HG02852 (cell line): ENCODE results near the gene E2F8.

Experiments used
- ATAC-seq: cut with Tn5 transposase; IDR thresholded peaks from one replicate; pipeline ENCODE4 v1.9.1; 2021; ENCODE audit warnings: mild to moderate bottlenecking, moderate library complexity; ENCODE audit not compliant: unreplicated experiment

Gene E2F8

DNA sequence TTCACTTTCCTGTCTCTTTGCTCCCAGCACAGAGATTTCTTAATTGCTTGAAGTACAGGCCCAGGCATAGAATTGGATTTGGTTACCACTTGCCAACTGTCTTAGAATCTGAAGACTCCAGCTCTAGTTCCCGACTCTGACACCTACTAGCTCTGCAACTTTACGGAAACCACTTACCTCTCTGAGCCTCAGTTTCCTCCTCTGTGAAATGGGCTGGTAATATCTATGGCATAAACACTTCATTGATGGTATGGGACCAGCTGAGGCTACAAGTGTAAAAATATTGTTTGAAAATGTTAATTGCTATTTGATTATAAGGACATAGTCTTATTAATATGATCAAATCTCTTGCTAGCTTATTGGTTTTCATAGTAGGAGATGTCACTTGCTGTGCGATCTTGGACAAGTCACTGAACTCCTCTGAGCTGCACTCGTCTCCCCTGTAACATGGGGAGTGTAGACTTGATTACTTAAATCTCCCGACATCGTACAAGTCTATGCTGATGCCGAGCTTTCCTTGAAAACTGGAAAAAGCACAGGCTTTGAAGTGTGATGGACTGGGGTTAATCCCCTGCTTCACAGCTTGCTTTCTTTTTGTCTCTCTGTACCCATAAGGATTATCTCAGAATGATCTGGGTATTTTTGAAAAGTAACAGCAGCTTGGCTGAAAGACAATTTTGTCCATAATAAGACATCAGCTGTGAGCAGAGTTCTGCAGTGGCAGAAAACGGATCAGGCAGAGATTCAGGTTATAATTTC lies 11.8 kb upstream of the E2F8 start:
- no peak for ATAC-seq

DNA sequence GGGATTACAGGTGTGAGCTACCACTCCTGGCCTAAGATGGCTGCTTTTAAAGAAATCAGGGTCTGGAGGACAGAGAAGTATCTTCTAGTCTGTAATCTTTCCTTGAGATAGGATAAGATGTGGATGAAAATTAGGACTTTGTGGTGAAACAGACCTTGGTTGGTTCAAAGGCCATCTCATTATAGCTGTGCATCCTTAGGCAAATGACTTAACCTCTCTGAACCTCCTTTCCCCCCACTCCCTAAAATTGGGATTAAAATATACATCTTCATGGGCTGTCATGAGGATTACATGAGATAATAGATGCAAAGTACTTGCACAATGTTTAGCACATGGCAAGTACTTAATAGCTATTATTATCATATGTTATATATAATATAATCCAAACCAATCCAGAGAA lies 10.8 kb upstream of the E2F8 start:
- no peak for ATAC-seq

DNA sequence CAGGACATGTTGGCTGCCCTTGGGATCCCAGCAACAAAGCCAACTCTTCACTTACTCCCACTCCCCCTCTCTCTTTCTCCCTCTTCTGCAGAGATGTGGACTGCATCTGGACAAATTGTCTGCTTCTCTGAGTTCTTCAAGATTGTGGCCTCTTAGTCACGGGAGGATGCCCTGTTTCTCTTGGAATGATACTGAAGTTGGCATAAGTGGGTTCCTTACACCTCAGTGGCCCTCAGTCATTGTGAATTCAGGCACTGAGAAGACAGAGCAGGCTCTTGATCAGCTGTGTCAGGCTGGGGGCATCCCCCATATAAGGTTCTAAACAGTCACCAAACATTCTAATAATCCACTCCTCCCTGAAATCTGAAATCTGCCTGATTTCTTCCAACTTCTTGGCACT lies 6.1 kb upstream of the E2F8 start:
- no peak for ATAC-seq

DNA sequence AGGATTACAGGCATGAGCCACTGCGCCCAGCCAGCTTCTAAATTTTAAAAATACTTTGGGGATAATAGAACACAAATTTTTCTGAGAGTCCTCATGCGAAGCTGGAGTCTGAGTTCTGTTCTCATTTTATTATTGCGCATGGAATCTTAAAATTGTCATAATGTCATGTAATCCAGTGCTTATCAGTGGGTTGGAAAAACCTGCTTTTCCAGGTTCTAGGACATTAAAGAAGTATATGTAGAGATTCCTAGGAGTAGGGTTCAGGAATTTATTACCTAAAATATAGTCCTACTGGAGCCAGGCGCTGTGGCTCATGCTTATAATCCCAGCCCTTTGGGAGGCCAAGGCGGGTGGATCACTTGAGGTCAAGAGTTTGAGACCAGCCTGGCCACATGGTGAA lies 4.6 kb upstream of the E2F8 start:
- ATAC-seq, result no peak

DNA sequence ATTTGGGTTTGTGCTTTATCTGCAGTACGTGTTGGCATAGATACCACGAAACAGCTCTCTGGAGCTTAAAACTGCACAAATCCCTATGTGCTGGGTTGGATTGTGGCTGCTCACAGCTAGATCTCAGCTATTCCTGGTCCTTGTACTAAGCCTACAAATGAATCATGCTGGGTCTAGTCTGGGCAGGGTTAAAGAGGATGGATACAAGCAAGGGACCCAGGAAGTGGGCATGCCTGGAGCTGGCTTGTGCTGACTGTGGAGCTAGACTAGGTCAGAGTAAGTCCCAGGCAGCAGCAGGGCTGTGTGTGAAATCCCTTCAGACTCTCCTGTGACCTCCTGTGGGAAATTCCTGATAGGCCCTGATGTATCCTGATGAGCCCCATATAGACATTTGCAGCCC lies 3.9 kb upstream of the E2F8 start:
- no peak for ATAC-seq

DNA sequence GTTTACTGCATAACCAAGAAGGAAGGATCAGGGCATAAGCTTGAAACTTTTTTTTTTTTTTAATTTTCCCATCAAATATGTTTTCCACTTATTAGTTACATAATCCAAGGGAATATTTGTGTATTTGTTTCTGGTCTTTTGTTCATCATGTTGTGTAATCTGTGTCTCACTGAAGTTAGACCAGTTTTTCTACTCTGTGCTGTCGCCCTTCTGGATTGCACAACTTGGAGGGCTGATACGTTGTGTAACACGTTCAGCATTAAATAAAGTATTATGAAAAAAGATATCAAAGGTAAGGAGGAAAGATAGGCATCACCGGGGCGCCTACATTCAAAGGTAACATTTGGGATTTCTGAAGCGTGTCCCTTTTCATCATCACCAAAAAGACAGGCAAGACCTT lies 3.3 kb upstream of the E2F8 start:
- no peak for ATAC-seq

DNA sequence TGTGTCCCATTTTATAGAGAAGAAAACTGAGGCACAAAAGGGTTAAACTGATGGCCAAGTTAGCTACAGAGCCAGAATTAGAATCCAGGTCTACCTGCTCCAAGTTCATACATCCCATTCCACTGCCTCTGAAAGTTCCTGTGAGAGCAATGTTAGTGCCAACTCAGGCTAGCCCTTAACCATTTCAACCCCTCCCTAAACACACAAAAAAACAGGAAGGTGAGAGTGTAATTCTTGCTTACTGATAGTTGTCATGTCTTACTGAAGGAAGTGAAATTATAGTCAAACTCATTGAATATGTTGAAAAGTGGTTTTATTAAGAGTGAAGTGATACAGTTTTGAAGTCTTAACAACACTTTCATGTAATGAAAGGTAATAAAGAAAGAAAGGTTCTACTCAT lies 2.9 kb upstream of the E2F8 start:
- ATAC-seq, result no peak

DNA sequence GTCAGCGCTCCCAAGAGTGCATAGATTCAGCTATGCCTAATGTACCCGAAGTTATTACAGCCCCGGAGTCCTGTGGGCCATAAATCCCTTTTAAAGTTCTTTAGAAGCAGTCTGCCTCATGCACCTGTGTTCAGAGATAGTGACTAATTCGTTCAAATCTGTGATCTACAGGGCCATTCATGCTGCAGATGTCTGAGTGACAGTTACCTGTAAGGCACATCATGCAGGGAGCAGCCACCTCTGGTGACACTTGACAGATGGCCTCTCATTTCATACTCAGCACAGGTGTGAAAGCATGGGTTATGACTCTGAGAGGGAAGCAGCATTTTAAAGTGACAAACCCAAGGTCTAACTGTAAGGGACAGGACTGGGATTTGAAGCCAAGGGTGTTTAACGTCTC lies 2.4 kb upstream of the E2F8 start:
- no peak for ATAC-seq

DNA sequence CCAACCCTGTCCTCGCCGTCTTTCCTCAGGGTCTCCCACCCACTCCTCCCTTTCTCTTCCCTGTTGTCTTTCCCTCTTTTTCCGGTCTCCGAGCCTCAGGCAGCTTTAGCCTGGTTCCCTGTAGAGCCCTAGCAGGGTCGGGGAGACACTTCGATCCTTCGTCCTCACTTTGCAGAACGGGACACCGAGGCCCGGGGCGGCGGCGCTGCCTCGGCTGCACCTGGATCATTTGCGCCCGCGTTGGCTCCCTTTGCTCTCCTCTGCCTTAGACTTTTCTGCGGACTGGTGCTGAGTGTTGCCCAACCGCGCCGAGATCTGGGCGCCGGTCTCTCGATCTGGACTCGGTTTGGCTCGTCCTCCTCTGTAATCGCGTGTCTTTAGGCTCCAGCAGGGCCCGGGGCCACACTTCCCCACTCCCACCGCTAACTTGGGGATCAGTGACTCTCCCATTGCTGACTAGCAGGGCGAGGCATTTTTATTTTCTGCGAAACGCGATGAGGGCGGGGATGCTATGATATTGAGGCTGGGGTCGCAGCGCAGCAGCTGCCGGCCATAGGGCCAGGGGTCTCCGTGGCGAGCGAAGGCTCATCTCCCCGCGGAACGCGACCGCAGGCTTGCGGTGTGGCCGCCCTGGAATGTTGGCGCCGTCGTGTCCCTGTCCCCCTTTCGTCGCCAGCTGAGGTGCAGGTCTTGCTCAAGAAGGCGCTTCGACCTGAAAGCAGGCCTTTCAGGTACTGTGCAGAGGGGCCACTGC lies 1.6 kb upstream of the E2F8 start:
- ATAC-seq, result no peak

DNA sequence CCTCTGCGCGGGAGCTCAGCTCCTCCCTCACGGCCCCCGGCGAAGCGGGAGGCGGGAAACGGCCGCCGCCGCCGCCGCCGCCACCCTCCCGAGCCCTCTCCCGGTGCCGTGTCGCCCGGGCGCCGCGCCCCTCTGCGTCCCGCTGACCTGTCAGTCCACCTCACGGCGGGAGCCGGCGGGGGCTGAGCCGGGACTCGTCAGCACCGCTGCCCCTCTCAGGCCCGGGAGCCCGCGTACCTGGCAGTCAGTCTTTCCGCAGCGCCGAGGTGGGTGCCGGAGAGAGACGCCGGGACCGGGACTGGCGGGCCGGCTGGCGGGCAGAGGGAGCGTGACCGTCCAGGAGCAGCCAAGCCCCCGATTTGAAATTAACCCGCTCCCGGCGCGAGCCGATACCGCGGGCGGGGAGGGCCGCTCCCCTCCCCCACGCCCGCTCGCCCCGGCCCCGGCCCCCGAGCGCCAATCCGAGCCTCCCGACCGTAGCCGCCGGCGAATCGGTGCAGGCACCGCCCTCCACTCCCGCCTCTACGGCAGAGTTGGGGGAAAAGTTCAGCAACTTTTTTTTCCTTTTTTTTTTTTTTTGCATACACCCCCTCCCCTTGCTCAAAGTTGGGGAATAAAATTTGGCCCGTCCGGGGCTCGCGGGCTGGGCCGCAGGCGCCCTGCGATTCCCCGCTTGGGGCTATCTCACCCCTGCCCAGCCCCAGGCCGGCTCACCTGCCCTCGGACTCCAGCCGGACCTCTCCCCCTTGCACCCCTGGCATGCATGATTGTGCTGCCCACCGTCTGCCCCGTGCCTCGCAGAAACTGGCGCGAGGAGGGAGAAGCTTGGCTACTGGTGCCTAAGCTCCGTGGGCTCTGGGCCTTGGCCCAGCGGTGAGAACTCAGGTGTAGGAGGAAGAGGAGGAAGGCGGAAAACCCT lies 774 bp upstream of the E2F8 start:
- ATAC-seq, result peak; percentile 31

DNA sequence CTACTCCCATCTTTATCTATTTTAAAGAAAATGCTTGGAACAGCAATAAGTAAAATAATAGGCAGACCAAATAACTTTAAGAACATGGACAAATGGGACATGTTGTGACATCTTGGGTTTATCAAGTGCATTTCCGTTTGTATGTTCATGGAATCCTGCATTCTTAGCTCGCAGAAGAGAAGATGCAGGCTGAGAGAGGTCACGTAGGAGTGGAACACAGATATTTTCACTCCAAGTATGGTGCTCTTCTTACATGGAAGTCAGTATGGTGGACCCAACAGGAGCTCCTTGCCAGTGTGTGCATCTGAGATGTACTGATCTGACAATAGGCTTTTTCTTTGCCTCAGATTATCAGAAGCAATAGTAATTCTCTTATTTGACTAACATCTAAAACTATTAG lies 1.7 kb downstream of the E2F8 start:
- ATAC-seq, result no peak

DNA sequence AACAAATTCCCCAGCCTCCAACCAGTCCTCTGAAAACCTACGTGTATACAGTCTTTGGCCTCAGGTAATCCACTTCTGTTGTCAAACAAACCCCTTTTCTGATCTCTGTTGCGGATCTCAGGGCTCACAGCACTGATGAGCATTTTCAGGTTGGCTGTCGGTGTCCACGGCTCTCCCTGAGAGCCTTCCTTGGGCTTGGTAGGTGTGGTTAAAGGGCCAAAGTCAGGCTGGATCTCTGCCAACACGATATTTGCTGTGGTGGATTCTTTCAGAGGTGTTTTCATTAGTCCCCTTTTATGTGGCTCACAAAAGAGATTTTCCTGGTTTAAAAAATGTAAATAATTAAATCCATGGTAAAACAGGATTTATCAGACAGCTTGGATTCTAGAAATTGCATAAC lies 2.9 kb downstream of the E2F8 start:
- no peak for ATAC-seq

DNA sequence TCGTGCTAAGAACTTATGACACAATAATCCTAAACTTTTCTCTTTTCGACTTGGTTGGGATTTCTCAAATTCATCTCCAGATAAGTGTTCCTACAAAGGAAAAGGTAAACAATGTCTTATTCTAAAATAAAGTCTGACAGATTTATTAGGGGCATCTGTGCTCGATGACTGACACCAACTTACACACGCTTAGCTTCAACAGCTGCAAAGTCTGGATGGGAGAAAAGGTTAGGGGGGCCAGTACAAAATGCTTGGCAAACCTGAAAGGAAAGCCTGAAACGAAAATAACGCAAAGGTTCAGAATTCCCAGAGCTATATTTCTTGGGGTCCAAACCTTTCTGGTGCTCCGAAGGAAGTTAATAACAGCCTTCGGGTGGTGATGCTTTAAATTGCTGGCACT lies 3.4 kb downstream of the E2F8 start:
- no peak for ATAC-seq

DNA sequence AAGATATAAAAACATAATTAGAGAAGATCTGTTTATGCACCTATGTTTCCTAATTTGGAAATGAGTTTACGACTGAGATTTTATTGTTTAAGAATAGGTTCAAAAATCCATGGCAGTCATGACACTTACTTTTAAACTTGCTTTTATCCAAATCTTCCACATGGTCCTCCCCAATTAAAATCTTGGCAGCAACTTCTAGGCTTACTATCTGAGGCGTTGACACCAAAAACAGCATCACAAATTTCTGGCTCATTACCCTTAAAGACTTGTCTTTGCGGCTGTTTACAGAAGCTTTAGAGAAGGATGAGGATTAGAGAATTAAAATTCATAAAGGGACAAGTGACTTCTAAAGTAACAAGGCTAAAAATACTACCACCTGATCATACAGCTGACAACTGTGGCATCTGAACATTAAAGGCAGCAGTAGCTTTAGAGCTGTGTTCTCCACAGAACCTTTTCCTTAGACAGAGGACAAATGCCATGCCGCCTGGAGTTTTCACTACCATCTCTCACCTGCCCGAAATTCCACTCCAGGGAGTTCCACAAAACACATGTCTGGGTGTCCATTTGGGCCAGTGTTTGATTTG lies 6.4 kb downstream of the E2F8 start:
- ATAC-seq, result no peak

DNA sequence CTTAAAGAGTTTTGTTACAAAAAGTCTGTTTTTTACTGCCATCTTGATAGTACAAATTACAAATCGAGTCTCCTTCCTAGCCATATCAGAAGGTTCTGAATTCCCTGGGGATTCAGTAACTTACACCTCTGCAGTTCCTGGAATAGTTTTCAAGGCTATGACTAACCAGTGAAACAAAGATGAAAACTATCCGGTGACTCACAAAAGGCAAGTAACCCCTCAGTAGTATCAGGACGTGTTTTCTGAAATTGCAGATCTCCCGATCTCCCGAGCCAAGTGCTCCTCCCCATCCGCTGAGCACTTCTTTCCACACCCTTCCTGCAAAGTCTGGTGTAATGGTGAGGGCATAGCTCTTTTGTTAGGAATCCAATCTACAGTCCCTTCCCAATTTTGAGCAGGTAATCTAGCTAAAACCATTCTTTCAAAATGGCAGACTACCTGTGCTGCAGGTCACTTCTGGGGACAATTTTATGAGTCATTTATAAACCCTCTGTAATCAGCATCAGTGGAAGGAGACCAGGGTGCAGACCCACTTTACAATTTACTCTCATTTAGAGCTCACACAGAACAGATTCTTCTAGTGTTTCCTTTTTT lies 7.7 kb downstream of the E2F8 start:
- no peak for ATAC-seq

DNA sequence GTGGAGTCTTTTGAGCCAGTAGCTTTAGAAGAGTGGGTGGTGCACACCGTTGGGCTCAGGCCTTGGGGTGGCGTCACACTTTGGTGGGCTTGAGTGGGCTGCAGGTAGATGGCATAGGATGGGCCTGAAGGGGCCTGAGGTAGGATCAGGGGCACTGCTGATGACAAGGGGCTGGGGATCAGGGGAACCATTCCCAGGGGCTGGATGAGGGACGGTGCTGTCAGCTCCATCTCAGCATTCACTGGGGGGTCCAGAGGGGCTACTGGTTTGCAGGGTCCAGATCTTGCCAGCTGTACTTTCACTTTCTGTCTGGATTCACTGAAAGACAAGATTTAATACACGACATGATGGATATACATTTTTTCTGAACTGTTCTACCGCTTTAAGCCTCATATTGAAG lies 11.1 kb downstream of the E2F8 start:
- no peak for ATAC-seq

DNA sequence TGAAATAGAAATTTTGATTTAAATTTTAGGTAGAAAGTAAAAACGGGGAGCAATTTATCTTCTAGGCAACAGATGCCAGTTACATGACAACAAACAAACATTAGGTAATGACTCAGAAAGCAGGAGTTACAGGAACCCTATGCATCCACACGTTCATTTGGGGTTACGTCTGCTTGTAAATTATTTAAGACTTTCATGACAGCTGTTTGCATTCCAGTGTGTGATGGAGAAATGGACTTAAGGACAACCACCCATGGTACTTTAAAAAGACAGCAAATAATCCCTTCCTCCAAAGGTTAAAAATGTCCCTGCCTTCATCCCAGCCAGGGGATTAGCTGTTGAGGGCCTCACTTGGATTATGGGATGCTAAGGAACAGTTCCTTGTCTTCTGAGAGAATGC lies 11.8 kb downstream of the E2F8 start:
- no peak for ATAC-seq

DNA sequence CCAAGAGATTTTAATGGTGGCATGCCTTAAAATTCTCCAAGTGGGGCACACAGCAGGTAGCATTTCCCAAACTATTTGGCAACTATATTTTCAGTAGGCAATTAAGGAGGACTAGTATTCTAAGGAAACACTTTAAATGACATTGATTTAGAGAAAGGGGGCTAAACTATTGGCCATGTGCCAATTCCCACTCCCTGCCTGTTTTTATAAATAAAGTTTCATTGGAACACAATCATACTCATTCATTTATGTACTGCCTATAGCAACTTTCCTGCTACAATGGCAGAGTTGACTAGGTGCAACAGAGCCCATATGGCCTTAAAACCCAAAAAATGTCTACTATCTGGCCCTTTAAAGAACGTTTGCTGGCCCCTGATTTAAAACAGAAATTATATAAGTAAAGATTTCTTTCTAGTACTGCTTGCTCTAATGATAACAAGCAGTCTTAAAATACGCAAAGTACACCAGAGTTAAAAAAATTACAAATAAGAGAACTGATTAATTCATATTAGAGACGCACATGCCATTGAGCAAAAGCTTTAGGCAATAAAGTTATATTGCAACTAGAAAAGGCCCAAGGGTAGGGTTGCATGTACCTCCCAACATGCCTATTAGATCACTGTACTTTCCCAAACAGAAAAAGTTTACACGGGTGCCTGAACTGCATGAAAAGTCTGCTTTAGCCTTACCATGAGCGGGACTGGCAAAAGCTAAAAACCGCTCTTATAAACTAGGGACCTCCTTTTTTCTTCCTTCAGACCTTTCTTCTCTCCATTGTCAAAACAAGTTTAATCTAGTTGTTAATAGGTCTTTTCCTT lies 14.2 kb downstream of the E2F8 start:
- ATAC-seq, result no peak

DNA sequence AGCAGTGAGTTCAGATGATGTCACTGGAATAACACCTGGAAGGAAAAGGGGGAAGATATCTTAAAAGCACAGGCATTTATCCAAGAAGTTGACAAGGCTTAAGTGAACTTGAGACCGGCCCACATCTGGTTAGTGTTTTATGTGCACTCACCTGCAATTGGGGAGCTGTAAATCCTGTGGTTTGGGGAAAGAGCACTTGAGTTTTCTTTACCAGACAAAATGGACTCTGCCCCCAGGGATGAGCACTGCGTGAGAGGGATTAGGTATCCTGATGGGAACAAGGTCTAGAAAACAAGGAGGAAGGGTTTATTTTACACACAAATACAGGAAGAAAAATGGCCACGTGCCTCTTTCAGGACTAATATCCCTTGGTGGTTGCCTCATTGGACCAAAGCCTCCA lies 15.2 kb downstream of the E2F8 start:
- ATAC-seq, result no peak

DNA sequence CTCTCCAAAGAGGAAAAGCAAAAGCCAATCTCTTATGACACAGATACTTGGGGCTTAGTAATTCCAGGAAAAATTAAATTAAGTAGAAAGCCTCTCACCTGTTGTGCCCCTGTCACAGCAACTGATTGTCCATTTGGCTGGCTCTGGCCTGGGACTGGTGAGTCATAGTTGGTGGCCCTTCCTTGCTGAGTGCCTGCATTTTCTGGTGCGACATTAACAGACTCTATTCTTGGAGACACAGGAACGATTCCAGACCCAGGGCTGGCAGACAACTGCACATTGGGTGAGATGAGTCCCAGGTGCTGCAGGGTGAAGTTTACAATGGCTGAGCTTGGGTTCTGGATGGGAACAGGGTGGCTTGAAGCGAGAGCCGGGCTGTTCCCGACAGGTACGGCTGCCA lies 15.6 kb downstream of the E2F8 start:
- no peak for ATAC-seq
